H9 (cell line): ENCODE results near the gene FAM76B. TPM values are rescaled to one million over a fixed set of nuclear protein-coding genes. Genes with fewer than 3 reads are reported as not detected.

Source experiments
- DNase-seq: peaks from one replicate; pipeline ENCODE4 v3.0.0-alpha.2; 2017
- H2AFZ ChIP-seq: one replicate; pipeline ENCODE4 v1.6.1; 2013; ENCODE audit warnings: mild to moderate bottlenecking, low read length, control low read depth, moderate library complexity
- H2AK5ac ChIP-seq: 2 replicates; pipeline ENCODE4 v1.6.1; 2013; ENCODE audit warnings: low read length, control low read depth, mixed read lengths; ENCODE audit not compliant: insufficient read length
- H2BK120ac ChIP-seq: one replicate; pipeline ENCODE4 v1.6.1; 2013; ENCODE audit warnings: low read depth, mild to moderate bottlenecking, low read length, control low read depth, inconsistent platforms; ENCODE audit not compliant: poor library complexity, severe bottlenecking
- H2BK12ac ChIP-seq: 2 replicates; pipeline ENCODE4 v1.6.1; 2013; ENCODE audit warnings: low read length, control low read depth, mixed read lengths, low read depth; ENCODE audit not compliant: insufficient read length
- H2BK15ac ChIP-seq: 2 replicates; pipeline ENCODE4 v1.6.1; 2013; ENCODE audit warnings: low read depth, low read length, control low read depth
- H2BK20ac ChIP-seq: one replicate; pipeline ENCODE4 v1.6.1; 2013; ENCODE audit warnings: low read depth, mild to moderate bottlenecking, low read length, control low read depth, inconsistent platforms; ENCODE audit not compliant: poor library complexity, severe bottlenecking
- H2BK5ac ChIP-seq: 2 replicates; pipeline ENCODE4 v1.6.1; 2013; ENCODE audit warnings: low read length, control low read depth, mixed read lengths; ENCODE audit not compliant: insufficient read length
- H3K14ac ChIP-seq: 2 replicates; pipeline ENCODE4 v1.6.1; 2013; ENCODE audit warnings: low read length, control low read depth; ENCODE audit not compliant: insufficient read depth
- H3K18ac ChIP-seq: 2 replicates; pipeline ENCODE4 v1.6.1; 2013; ENCODE audit warnings: low read depth, mild to moderate bottlenecking, mixed read lengths, low read length, control low read depth; ENCODE audit not compliant: insufficient read length
- H3K23ac ChIP-seq: 2 replicates; pipeline ENCODE4 v1.6.1; 2013; ENCODE audit warnings: low read length, control low read depth, mixed read lengths, low read depth; ENCODE audit not compliant: insufficient read length
- H3K23me2 ChIP-seq: 2 replicates; pipeline ENCODE4 v1.6.1; 2013; ENCODE audit warnings: low read depth, mild to moderate bottlenecking, mixed read lengths, low read length, control low read depth; ENCODE audit not compliant: insufficient read length, poor library complexity, severe bottlenecking
- H3K27ac ChIP-seq: 2 replicates; pipeline ENCODE4 v1.5.1; 2013; ENCODE audit warnings: low read length, control low read depth, mixed read lengths, low read depth; ENCODE audit not compliant: insufficient read length
- H3K27me3 ChIP-seq: 2 replicates; pipeline ENCODE4 v1.6.1; 2013; ENCODE audit warnings: low read length, control low read depth, inconsistent platforms; ENCODE audit not compliant: insufficient read depth
- H3K4ac ChIP-seq: 2 replicates; pipeline ENCODE4 v1.6.1; 2013; ENCODE audit warnings: low read depth, mild to moderate bottlenecking, control low read depth, inconsistent platforms, low read length, moderate library complexity
- H3K4me1 ChIP-seq: 2 replicates; pipeline ENCODE4 v1.6.1; 2013; ENCODE audit warnings: low read length, control low read depth, inconsistent platforms; ENCODE audit not compliant: insufficient read depth
- H3K4me2 ChIP-seq: 2 replicates; pipeline ENCODE4 v1.6.1; 2013; ENCODE audit warnings: low read length, control low read depth, mixed read lengths; ENCODE audit not compliant: insufficient read length, insufficient read depth
- H3K56ac ChIP-seq: 2 replicates; pipeline ENCODE4 v1.6.1; 2013; ENCODE audit warnings: low read depth, mild to moderate bottlenecking, mixed read lengths, low read length, control low read depth; ENCODE audit not compliant: insufficient read length
- H3K79me1 ChIP-seq: 2 replicates; pipeline ENCODE4 v1.6.1; 2013; ENCODE audit warnings: low read depth, mild to moderate bottlenecking, moderate library complexity, low read length, control low read depth, inconsistent platforms; ENCODE audit not compliant: insufficient read depth, poor library complexity, severe bottlenecking
- H3K79me2 ChIP-seq: 2 replicates; pipeline ENCODE4 v1.6.1; 2013; ENCODE audit warnings: low read length, control low read depth, inconsistent platforms; ENCODE audit not compliant: insufficient read depth
- H3K9ac ChIP-seq: 2 replicates; pipeline ENCODE4 v1.6.1; 2013; ENCODE audit warnings: low read length, control low read depth, mixed read lengths; ENCODE audit not compliant: insufficient read length; ENCODE audit errors: extremely low read depth
- H3K9me3 ChIP-seq: one replicate; pipeline ENCODE4 v1.6.1; 2013; ENCODE audit warnings: low read depth, low read length, inconsistent platforms; ENCODE audit not compliant: control insufficient read depth
- H3T11ph ChIP-seq: one replicate; pipeline ENCODE4 v1.6.1; 2013; ENCODE audit warnings: mild to moderate bottlenecking, low read length, control low read depth, inconsistent platforms
- H4K20me1 ChIP-seq: one replicate; pipeline ENCODE4 v1.6.1; 2013; ENCODE audit not compliant: control insufficient read depth, insufficient read length, insufficient read depth
- H4K5ac ChIP-seq: 2 replicates; pipeline ENCODE4 v1.6.1; 2013; ENCODE audit warnings: low read depth, mild to moderate bottlenecking, mixed read lengths, low read length, control low read depth; ENCODE audit not compliant: insufficient read length
- H4K8ac ChIP-seq: replicated peaks from 2 replicates; pipeline ENCODE4 v1.6.1; 2013; ENCODE audit warnings: low read length, control low read depth, mixed read lengths, low read depth; ENCODE audit not compliant: insufficient read length
- H4K91ac ChIP-seq: 2 replicates; pipeline ENCODE4 v1.6.1; 2013; ENCODE audit warnings: low read depth, mild to moderate bottlenecking, moderate library complexity, mixed read lengths, low read length, control low read depth; ENCODE audit not compliant: insufficient read length
- H3K27ac Mint-ChIP-seq, 3 experiments: 2 replicates in 2 of 3; 3 replicates in 1 of 3; pipeline ENCODE4 v1.8.0; 2020 to 2021; ENCODE audit warnings: mixed read lengths in 3 of 3, mild to moderate bottlenecking in 1 of 3, moderate library complexity in 1 of 3
- H3K27me3 Mint-ChIP-seq: 2 replicates; pipeline ENCODE4 v1.8.0; 2021; ENCODE audit warnings: low read depth, mild to moderate bottlenecking, moderate library complexity, mixed read lengths
- H3K36me3 Mint-ChIP-seq, 3 experiments: 2 replicates in 2 of 3; 3 replicates in 1 of 3; pipeline ENCODE4 v1.8.0; 2020 to 2021; ENCODE audit warnings: low read depth in 3 of 3, mixed read lengths in 3 of 3; ENCODE audit not compliant: insufficient read depth in 1 of 3
- H3K4me1 Mint-ChIP-seq, 2 experiments: 2 replicates each; pipeline ENCODE4 v1.8.0; 2020; ENCODE audit warnings: mixed read lengths in 2 of 2
- H3K4me3 Mint-ChIP-seq, 2 experiments: 2 replicates in 1 of 2; 3 replicates in 1 of 2; pipeline ENCODE4 v1.8.0; 2020 to 2021; ENCODE audit warnings: mild to moderate bottlenecking in 2 of 2, mixed read lengths in 2 of 2, moderate library complexity in 1 of 2
- H3K9me3 Mint-ChIP-seq, 2 experiments: 2 replicates in 1 of 2; 3 replicates in 1 of 2; pipeline ENCODE4 v1.8.0; 2020; ENCODE audit warnings: mild to moderate bottlenecking in 2 of 2, mixed read lengths in 2 of 2, moderate library complexity in 1 of 2
- WGBS: extraction: QIAGEN DNeasy Blood & Tissue Kit; methylation state at CpG from one replicate; pipeline ENCODE4 v1.1.7; 2013; ENCODE audit warnings: missing lambda C conversion rate, low lambda C conversion rate, mixed read lengths; ENCODE audit not compliant: insufficient read length; ENCODE audit errors: extremely low coverage; 5-methylcytosine and 5-hydroxymethylcytosine counted together
- total RNA-seq: library from RNA; stranded (reverse); gene quantifications from 2 replicates; pipeline ENCODE4 v1.2.1, GENCODE V29; 2021
- TF ChIP-seq, protein P1 (sequence below): fragments of 200-600 bp; sonication (generic); conservative IDR thresholded peaks from 3 replicates; pipeline ENCODE4 v1.8.0; 2021; ENCODE audit warnings: antibody characterized with exemption, mild to moderate bottlenecking

Gene FAM76B
- total RNA-seq, 1 experiment from 2014 or later = 31.5 TPM

DNA sequence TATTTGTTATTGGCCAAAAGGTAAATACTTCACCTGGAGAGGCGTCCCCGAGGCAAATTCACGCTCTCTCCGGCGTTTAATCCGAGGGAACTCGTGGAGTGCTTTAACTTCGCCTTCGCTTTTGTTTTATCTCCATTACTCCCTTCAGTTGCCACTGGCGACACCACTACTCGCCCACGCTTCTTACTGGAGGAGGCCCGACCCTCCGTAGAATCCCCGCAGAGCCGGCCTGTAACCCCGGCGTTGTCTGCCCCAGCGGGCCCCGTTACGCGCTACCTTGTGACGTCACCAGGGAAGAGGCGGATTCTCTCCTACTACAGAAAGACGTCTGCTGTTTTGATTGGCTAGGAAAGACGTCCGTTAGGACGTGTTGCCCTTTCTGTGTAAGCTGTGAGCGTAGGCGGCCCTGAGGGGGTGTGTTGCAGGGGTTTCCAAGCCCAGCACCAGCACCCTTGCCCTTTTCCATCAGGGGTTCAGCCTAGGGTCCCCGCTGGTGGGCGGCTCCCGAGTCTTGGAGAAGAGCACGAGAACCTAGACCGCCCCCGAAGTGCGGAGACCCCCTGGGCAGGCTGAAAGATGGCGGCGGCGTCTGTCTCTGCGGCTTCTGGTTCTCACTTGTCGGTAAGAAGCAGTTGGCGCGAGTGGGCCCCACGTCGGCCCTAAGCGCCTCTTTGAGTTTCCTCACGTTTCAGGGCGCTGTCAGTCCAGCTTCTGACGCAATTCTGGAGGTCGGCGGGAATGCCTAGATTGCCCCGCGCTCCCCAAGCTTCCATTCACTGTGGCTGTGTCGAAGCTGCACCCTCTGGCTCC lies 746 bp upstream of the FAM76B start, which contains the start of gene CEP57:
CEP57 (plus strand) TSS at position 376 of the 810 bp plus-strand sequence; CDS start at position 577, 201 bp downstream.
- WGBS = no CpG with 5 or more reads among the region's 55 CpGs
- Histone ChIP-seq H4K5ac (peak within 1 kb of the TSS; percentile 85), H2BK120ac (peak within 1 kb of the TSS; percentile 98)

More for the DNA sequence above, 746 bp upstream of the FAM76B start, which contains the start of gene CEP57:
- Histone ChIP-seq H3K4ac (peak within 1 kb of the TSS; percentile 75; the same call in 1 of the 2 replicates), H3K14ac (peak within 1 kb of the TSS; percentile 98), H2AFZ (no peak within 1 kb of the TSS), H3K4me2 (peak within 1 kb of the TSS; percentile 93), H2BK15ac (no peak within 1 kb of the TSS), H3K23me2 (peaks cover 8% of the 10 kb centered on the region), H4K8ac (peak within 1 kb of the TSS; percentile 62), H4K20me1 (no peaks in the 10 kb centered on the region), H3T11ph (peak within 1 kb of the TSS; percentile 96), H3K27ac (peak within 1 kb of the TSS; percentile 95), H3K56ac (peak within 1 kb of the TSS; percentile 64), H4K91ac (peak within 1 kb of the TSS; percentile 73), H3K79me2 (peaks cover 22% of the 10 kb centered on the region; the same call in 1 of the 2 replicates), H3K27me3 (no peaks in the 10 kb centered on the region), H3K9me3 (no peaks in the 10 kb centered on the region), H2AK5ac (no peak within 1 kb of the TSS), H3K79me1 (no peaks in the 10 kb centered on the region), H2BK5ac (peak within 1 kb of the TSS; percentile 85), H3K4me1 (no peaks in the 10 kb centered on the region), H3K23ac (no peak within 1 kb of the TSS), H2BK12ac (no peak within 1 kb of the TSS), H2BK20ac (no peak within 1 kb of the TSS), H3K9ac (peak within 1 kb of the TSS; percentile 98), H3K18ac (peak within 1 kb of the TSS; percentile 98)
- no peaks in the 10 kb centered on the region for H3K27me3 Mint-ChIP-seq
- DNase-seq = peak; percentile 97
- H3K36me3 Mint-ChIP-seq = peaks cover 12 to 36% (median 23%) of the 10 kb centered on the region in 3 experiments; a peak in 6 of 7 replicates
- H3K27ac Mint-ChIP-seq = peak within 1 kb of the TSS; percentile 100
- H3K4me1 Mint-ChIP-seq = peaks cover 36 to 40% of the 10 kb centered on the region in 2 experiments
- peak within 1 kb of the TSS; percentile 95 to 98 for H3K4me3 Mint-ChIP-seq
- TF ChIP-seq, protein P1, sequence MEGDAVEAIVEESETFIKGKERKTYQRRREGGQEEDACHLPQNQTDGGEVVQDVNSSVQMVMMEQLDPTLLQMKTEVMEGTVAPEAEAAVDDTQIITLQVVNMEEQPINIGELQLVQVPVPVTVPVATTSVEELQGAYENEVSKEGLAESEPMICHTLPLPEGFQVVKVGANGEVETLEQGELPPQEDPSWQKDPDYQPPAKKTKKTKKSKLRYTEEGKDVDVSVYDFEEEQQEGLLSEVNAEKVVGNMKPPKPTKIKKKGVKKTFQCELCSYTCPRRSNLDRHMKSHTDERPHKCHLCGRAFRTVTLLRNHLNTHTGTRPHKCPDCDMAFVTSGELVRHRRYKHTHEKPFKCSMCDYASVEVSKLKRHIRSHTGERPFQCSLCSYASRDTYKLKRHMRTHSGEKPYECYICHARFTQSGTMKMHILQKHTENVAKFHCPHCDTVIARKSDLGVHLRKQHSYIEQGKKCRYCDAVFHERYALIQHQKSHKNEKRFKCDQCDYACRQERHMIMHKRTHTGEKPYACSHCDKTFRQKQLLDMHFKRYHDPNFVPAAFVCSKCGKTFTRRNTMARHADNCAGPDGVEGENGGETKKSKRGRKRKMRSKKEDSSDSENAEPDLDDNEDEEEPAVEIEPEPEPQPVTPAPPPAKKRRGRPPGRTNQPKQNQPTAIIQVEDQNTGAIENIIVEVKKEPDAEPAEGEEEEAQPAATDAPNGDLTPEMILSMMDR = no peak
- no peaks in the 10 kb centered on the region for H3K9me3 Mint-ChIP-seq
